ENCODE data around the gene TMTC3. TPM values are rescaled to one million over a fixed set of nuclear protein-coding genes. Genes with fewer than 3 reads are reported as not detected.

The TMTC3 gene
- total and polyA plus RNA-seq, 2 experiments from 2014 or later, result 17.7 to 53.8 TPM

- no peak for TF ChIP-seq STAT1 (IDR thresholded peaks at IDR 0.05; ENCODE audit: unreplicated experiment)
These were observed 2.7 kb downstream of the TMTC3 start (continued) for GRCh38 chr12:88144546-88145468.

GRCh38 chr12:88145567-88146505, 3.7 kb downstream of the TMTC3 start:
- Histone ChIP-seq H3K4me1 (ENCODE audit: insufficient read depth) (peaks cover 34% of the 10 kb centered on the region), H3F3A (replicated peaks; ENCODE audit: low read depth) (no peaks in the 10 kb centered on the region), H3K36me3 (ENCODE audit: insufficient read depth) (no peaks in the 10 kb centered on the region), H2AFZ (no peak overlapping the region), H3K4me3 (peak overlapping the region; percentile 76; the same call in 1 of the 2 replicates), H3K27me3 (ENCODE audit: insufficient read depth) (no peaks in the 10 kb centered on the region), H3K9me2 (ENCODE audit: insufficient read depth) (no peaks in the 10 kb centered on the region), H3K27ac (ENCODE audit: low read depth) (peak overlapping the region; percentile 69), H4K20me1 (replicated peaks; ENCODE audit: insufficient read depth) (no peaks in the 10 kb centered on the region), H3K4me2 (peak overlapping the region; percentile 80), H3K79me2 (replicated peaks; ENCODE audit: insufficient read depth) (peaks cover 73% of the 10 kb centered on the region)
- TF ChIP-seq ZNF114 (CRISPR knock-in tag; IDR thresholded peaks at IDR 0.05), result no peak
- TF ChIP-seq CREB1 (CRISPR knock-in tag; IDR thresholded peaks at IDR 0.05; ENCODE audit: low read depth), result no peak
- no peak for TF ChIP-seq CTCF (conservative IDR thresholded peaks at IDR 0.05; ENCODE audit: low read depth in 2 of 2)
- no peak for TF ChIP-seq JUNB (IDR thresholded peaks at IDR 0.05; ENCODE audit: unreplicated experiment)
- TF ChIP-seq ZNF462 (CRISPR knock-in tag; IDR thresholded peaks at IDR 0.05), result 0 out of 2 replicates have a peak, but pooled peaks have one; percentile 12
- peaks cover 8% of the 10 kb centered on the region for H3K27me3 Mint-ChIP-seq (ENCODE audit: insufficient read depth, low read depth, poor library complexity)
- no peak for ATAC-seq
- H3K4me3 Mint-ChIP-seq, result peak overlapping the region; percentile 99
- peak overlapping the region; percentile 96 for H3K27ac Mint-ChIP-seq
- H3K36me3 Mint-ChIP-seq (ENCODE audit: low read depth), result 0 out of 3 replicates have a peak, but pooled peaks cover 4% of the 10 kb centered on the region
- peaks cover 41% of the 10 kb centered on the region for H3K4me1 Mint-ChIP-seq
- DNase-seq (ENCODE audit: low spot score), result peak; percentile 18
- no peaks in the 10 kb centered on the region for H3K9me3 Mint-ChIP-seq
